Natural killer cell (primary cell): ENCODE measurements around the gene TPM4. TPM values are rescaled to one million over a fixed set of nuclear protein-coding genes. Genes with fewer than 3 reads are reported as not detected.

Experiments used
- ATAC-seq, 3 donors: fragments of 150-1000 bp in 2 of 3; fragments of 200-7000 bp in 1 of 3; cut with Tn5 transposase; 1 replicate in 1 of 3; 2 replicates in 2 of 3; pipeline ENCODE4 v1.10.0; 2021; ENCODE audit warnings: mild to moderate bottlenecking in 2 of 3, moderate library complexity in 2 of 3
- DNase-seq, 2 donors: peaks; one replicate each; pipeline versions ENCODE4 v3.0.0 to v3.0.0-alpha.2; 2013 to 2021; ENCODE audit warnings: mixed read lengths in 1 of 2
- H3K27ac ChIP-seq: one replicate; pipeline ENCODE4 v1.5.1; 2013; ENCODE audit warnings: mild to moderate bottlenecking, low read length
- H3K27me3 ChIP-seq: one replicate; pipeline ENCODE4 v1.6.1; 2013; ENCODE audit warnings: low read length; ENCODE audit not compliant: control insufficient read depth, insufficient read depth
- H3K36me3 ChIP-seq: one replicate; pipeline ENCODE4 v1.6.1; 2013; ENCODE audit warnings: low read length; ENCODE audit not compliant: control insufficient read depth, insufficient read depth
- H3K4me1 ChIP-seq: one replicate; pipeline ENCODE4 v1.6.1; 2013; ENCODE audit warnings: low read length; ENCODE audit not compliant: control insufficient read depth, insufficient read depth
- H3K4me3 ChIP-seq: one replicate; pipeline ENCODE4 v1.5.1; 2013; ENCODE audit warnings: low read length
- H3K9me3 ChIP-seq: one replicate; pipeline ENCODE4 v1.6.1; 2013; ENCODE audit warnings: low read length; ENCODE audit not compliant: control insufficient read depth, insufficient read depth
- H3K27ac Mint-ChIP-seq, 2 donors: one replicate each; pipeline ENCODE4 v1.8.0; 2022; ENCODE audit warnings: mild to moderate bottlenecking in 2 of 2, mixed read lengths in 2 of 2, moderate library complexity in 1 of 2
- H3K27me3 Mint-ChIP-seq, 2 donors: one replicate each; pipeline ENCODE4 v1.8.0; 2022; ENCODE audit warnings: low read depth in 2 of 2, mixed read lengths in 2 of 2
- H3K36me3 Mint-ChIP-seq: one replicate; pipeline ENCODE4 v1.8.0; 2022; ENCODE audit warnings: mixed read lengths
- H3K4me1 Mint-ChIP-seq, 2 donors: one replicate each; pipeline ENCODE4 v1.8.0; 2022; ENCODE audit warnings: mixed read lengths in 2 of 2
- H3K4me3 Mint-ChIP-seq: one replicate; pipeline ENCODE4 v1.8.0; 2022; ENCODE audit warnings: mild to moderate bottlenecking, moderate library complexity, mixed read lengths
- H3K9me3 Mint-ChIP-seq, 2 donors: one replicate each; pipeline ENCODE4 v1.8.0; 2022; ENCODE audit warnings: mixed read lengths in 2 of 2
- WGBS: methylation state at CpG from one replicate; pipeline ENCODE4 v1.1.7; 2013; ENCODE audit warnings: missing lambda C conversion rate; ENCODE audit not compliant: insufficient coverage; 5-methylcytosine and 5-hydroxymethylcytosine counted together
- intact Hi-C: fragments of 100-400 bp; cut with micrococcal nuclease; formaldehyde crosslinking; loops from one replicate; pipeline ENCODE4 v1.14.2; 2022
- total RNA-seq, 4 donors: library from RNA; stranded (reverse); fragments of 120-200 nt in 1 of 4; gene quantifications; one replicate each; pipeline versions ENCODE4 v1.2.3 to v1.2.4, GENCODE V29; 2013 to 2022
- TF ChIP-seq, protein P1 (sequence below): fragments of 200-600 bp; IDR thresholded peaks from one replicate; pipeline ENCODE4 v1.8.0; 2022; ENCODE audit warnings: antibody characterized with exemption

The TPM4 gene
- total RNA-seq, 3 donors from 2014 or later (not counting 1 experiment from before 2014, with no cell fraction given) = 239 to 283 (median 266) TPM

DNA sequence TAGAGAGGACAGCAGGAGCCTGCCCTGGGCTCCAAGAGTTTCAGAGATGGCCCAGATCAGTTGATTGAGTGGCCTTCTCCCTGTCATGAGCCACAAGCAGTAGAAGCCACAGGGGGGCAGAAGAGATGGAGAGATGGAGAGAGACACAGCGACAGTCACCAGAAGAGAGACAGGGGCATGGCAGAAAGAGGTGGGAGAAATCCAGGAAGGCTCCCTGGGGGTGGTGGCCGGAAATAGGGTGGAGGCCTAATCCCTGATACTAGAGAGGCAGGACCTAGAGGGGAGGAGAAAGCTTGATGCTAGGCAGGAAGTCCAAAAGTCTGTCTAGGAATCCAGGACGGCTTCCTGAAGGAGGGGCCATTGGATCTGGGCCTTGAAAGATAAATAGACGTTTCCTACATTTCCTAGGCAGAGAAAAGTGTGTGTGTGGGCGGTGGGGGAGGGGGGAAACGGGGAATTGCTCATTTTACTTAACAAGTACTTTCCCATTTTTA is 9.6 kb upstream of the TPM4 start:
- ATAC-seq = peak in 2 of 3 donors; percentile 19 to 35
- peaks cover 37% of the 10 kb centered on the region for H3K4me1 ChIP-seq

DNA sequence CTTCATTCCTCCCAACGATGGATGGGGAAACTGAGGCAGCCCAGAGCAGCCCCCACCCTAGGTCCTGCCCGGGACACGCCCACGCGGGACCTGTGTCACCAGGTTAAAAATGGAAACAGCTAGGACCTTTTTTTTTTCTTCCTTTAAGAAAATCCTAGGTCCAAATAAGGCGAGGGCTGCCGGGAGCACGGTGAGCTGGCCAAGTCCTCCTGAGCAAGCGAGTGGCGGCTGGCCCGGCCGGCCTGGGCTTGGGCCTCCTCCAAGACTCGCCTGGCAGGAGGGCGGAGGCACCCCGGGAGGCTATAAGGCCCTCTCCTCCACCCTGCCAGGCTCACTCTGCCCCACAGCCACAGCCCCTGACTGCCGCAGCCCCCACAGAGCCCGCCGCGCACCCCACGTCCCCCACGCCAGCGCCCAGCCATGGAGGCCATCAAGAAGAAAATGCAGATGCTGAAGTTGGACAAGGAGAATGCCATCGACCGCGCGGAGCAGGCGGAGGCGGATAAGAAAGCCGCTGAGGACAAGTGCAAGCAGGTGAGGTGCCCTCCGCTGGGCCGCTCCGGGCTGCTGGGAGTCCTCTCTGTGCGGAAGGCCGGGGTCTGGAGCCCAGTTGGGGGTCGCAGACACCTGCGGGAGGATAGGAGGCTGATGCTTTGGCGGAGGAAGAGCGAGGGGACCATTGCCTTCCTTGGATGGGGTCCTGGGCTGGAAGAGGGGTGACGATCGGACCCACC is 8.9 kb upstream of the TPM4 start:
- Mint-ChIP-seq H3K4me3 (no peak overlapping the region), H3K27ac (no peak overlapping the region), H3K36me3 (no peaks in the 10 kb centered on the region), H3K4me1 (peaks cover 12 to 22% of the 10 kb centered on the region in 2 donors), H3K27me3 (no peaks in the 10 kb centered on the region), H3K9me3 (no peaks in the 10 kb centered on the region)
- intact Hi-C loops = no loop called here
- no peaks in the 10 kb centered on the region for H3K36me3 ChIP-seq
- H3K4me3 ChIP-seq = no peak overlapping the region
- DNase-seq (no peak), ATAC-seq (no peak)
- H3K27me3 ChIP-seq = no peaks in the 10 kb centered on the region
- TF ChIP-seq, protein P1, sequence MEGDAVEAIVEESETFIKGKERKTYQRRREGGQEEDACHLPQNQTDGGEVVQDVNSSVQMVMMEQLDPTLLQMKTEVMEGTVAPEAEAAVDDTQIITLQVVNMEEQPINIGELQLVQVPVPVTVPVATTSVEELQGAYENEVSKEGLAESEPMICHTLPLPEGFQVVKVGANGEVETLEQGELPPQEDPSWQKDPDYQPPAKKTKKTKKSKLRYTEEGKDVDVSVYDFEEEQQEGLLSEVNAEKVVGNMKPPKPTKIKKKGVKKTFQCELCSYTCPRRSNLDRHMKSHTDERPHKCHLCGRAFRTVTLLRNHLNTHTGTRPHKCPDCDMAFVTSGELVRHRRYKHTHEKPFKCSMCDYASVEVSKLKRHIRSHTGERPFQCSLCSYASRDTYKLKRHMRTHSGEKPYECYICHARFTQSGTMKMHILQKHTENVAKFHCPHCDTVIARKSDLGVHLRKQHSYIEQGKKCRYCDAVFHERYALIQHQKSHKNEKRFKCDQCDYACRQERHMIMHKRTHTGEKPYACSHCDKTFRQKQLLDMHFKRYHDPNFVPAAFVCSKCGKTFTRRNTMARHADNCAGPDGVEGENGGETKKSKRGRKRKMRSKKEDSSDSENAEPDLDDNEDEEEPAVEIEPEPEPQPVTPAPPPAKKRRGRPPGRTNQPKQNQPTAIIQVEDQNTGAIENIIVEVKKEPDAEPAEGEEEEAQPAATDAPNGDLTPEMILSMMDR = no peak
- peaks cover 32% of the 10 kb centered on the region for H3K4me1 ChIP-seq
- H3K27ac ChIP-seq = no peak overlapping the region
- WGBS = 89% methylated on average over 40 of the region's 40 CpGs
- no peaks in the 10 kb centered on the region for H3K9me3 ChIP-seq

More for the DNA sequence above, 9.6 kb upstream of the TPM4 start:
- Mint-ChIP-seq H3K27me3 (no peaks in the 10 kb centered on the region), H3K4me1 (peaks cover 12 to 22% of the 10 kb centered on the region in 2 donors), H3K36me3 (no peaks in the 10 kb centered on the region), H3K9me3 (no peaks in the 10 kb centered on the region), H3K4me3 (no peak overlapping the region), H3K27ac (peak overlapping the region in 1 of 2 donors; percentile 5)
- Histone ChIP-seq H3K4me3 (no peak overlapping the region), H3K36me3 (no peaks in the 10 kb centered on the region), H3K27ac (no peak overlapping the region), H3K9me3 (no peaks in the 10 kb centered on the region), H3K27me3 (no peaks in the 10 kb centered on the region)
- 63% methylated on average over 4 of the region's 6 CpGs for WGBS
- DNase-seq = peak in 1 of 2 donors; percentile 74
- intact Hi-C loops = loop anchor here (1.0 kb wide), 2 partner anchors 45 to 116 kb away; partner anchors contain the start of gene RAB8A
- TF ChIP-seq, protein P1 = peak; percentile 34

DNA sequence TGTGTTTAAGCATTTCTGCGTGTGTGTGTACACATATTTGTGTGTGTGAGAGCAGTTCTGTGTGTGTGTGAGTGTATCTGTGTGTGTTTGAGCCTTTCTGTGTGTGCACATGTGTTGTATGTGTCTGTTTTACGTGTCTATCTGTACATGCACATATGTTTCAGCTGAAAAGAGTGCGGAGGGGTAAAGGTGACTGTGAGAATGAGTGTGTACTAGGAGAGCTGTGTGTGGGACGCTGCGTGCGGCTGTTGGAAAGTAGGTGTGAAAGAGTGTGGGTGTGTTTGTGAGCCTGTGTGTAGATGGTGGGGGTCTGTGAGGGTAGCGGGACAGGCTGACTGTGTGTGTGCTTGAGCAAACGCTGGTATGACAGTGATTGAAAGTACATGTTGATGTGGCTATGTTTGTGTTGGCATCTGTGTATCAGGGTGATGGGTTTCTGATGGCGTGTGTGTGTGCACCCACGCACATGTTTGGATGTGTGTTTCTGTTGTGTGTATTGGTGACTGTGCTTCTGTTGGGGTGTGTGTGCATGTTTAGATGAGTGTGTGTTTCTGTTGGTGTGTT is 7.5 kb upstream of the TPM4 start:
- H3K4me3 Mint-ChIP-seq = no peak overlapping the region
- no peak for ATAC-seq
- DNase-seq = no peak

More for the DNA sequence above, 7.5 kb upstream of the TPM4 start:
- H3K4me3 ChIP-seq = no peak overlapping the region
- TF ChIP-seq, protein P1 = no peak
- Mint-ChIP-seq H3K27me3 (no peaks in the 10 kb centered on the region), H3K36me3 (no peaks in the 10 kb centered on the region), H3K4me1 (peaks cover 5 to 16% of the 10 kb centered on the region in 2 donors), H3K9me3 (no peaks in the 10 kb centered on the region), H3K27ac (no peak overlapping the region)
- H3K36me3 ChIP-seq = no peaks in the 10 kb centered on the region
- H3K27me3 ChIP-seq = no peaks in the 10 kb centered on the region
- no peaks in the 10 kb centered on the region for H3K9me3 ChIP-seq
- peaks cover 24% of the 10 kb centered on the region for H3K4me1 ChIP-seq
- intact Hi-C loops = no loop called here
- WGBS = 89% methylated on average over 10 of the region's 10 CpGs
- H3K27ac ChIP-seq = no peak overlapping the region
